Kidney tubule cell (primary cell): ENCODE results near the gene FSHB.
A peak's percentile ranks its signal among the peaks of the same experiment; 100 is the strongest.
"Not testable (repeated sequence)": the region's sequence is repeated elsewhere in the genome, so short reads cannot be mapped to it uniquely, and the experiment has no call there.

Experiments
- DNase-seq: peaks from one replicate; pipeline ENCODE4 v3.0.0-alpha.2; 2018; ENCODE audit warnings: low spot score

FSHB gene

GRCh38 chr11:30230714-30231113 is at the start of gene FSHB:
TSS of gene FSHB (plus strand) at chr11:30231014. CDS start at chr11:30231903, 889 bp downstream.
- DNase-seq, result no peak

DNA sequence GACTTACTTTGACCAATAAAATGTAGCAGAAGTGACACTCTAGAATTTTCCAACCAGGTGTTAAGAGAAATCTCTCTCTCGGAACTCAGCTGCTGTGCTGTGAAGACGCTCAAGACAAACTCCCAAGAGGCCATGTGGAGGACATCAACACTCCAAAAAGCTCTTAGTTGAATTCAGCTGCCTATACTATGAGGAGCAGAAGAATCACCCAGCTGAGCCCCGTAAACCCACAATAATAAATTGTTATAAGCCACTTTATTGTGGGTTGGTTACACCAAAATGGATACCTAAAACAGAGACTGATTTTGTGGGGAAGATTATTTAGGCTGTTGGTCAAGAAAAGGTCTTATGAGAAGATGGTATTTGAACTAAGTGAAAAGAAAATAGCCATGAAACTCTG is 44.1 kb upstream of the FSHB start:
- no peak for DNase-seq

GRCh38 chr11:30192620-30193019 is 38.2 kb upstream of the FSHB start:
- DNase-seq, result no peak

DNA sequence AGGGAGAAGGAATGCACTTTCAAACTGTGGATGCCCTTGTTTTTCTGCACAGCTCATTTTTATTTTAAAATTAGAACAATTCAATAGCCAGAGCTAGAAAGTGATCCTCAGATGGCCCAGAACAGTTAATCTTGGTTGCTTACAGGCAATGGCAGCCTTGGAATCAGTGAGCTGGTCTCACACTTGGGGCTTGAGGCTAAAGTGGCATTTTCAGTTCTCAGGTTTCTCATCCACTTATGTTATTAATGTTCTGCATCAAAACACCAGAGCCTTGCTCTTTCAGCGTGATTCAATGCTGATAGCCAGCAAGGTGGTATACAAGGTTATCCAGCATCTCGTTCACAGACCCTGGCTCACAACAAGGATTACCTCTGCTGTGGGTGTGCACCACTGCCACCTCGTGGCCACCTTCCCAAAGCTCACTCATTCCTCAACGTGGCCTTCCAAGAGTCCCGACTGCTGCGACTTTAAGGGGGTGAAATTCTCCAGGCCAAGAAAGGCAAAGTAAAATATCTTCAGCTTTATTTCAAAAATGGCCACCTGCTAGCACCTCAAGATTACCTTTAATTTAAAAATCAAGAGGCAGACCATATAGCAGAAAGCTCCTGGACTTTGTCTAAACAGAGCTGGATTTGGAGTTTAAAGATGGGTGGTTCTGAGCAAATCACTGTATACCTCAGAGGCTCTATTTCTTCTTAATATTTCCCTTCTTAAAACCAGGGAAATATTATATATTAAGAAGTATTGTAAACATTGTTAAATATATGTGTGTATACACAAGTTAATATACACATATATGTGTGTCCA is 34.2 kb upstream of the FSHB start:
- peak; percentile 48 for DNase-seq

DNA sequence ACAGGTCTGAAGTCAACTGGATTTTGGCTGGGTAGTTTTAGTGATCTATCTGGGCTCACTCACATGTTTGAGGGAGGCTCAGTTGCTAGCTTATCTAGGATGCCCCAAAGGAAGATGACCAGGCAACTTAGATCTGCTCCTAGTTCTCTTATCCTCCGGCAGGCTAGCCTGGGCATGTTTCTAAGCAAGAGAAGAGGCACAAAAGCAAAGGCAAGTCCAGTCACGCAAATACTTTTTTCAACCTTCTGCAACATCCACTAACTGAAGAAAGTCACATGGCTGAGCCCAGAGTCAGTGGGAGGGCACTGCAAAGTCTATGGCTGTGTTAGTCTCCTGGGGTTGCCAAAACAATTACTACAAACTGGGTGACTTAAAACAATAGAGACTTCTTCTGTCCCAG is 32.9 kb upstream of the FSHB start:
- DNase-seq, result no peak

DNA sequence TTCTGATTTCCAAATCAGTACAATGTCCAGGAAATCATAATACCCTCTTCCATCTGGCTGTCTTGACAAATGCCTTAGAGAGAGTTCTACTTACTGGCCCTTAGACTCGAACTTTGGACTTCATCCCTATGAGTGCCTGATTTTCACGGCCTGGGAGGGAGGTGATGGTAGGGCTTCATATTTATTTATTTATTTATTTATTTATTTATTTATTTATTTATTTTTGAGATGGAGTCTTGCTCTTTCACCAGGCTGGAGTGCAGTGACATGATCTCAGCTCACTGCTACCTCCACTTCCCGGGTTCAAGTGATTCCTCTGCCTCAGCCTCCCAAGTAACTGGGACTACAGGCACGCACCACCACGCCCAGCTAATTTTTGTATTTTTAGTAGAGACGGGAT is 27.8 kb upstream of the FSHB start:
- not testable (repeated sequence) for DNase-seq

DNA sequence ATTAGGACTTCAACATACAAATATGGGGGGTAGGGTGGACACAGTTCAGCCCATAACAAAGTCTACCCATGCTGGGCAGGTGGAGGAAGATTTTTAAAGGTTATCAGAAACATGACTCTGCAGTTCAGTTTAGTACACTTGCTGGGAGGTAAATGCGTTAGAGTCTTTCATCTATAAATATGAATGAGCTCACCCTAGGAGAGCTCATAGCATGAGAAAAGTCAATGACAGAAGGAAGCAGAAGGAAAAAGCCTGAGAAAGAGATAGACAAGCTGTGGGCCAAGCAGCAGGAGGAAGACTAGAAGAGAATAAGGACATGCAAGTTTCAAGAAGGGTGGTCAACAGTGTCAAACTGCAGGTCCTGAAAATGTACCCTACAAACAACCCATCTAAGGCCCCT is 27.0 kb upstream of the FSHB start:
- no peak for DNase-seq

- DNase-seq, result no peak
Measured at GRCh38 chr11:30206249-30206996, 24.4 kb upstream of the FSHB start.

DNA sequence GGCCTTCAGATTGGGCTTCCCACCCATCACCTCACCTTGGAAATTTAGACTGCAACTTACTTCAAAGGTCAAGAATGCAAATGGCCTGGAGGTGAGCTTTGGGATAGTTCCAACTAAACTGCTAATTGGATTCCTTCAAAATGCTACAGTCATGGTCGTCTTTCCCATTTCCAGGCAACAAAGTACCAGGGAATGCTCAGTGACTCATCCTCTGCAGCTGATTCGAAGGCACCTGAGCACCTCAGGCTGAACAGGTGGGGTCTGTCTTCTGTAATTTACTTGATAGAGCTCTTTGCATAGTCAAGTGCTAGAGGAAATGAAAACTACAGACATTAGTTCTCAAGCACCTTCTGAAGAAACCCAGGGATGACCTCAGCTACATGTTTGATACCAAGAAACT is 20.5 kb upstream of the FSHB start:
- peak; percentile 15 for DNase-seq

DNA sequence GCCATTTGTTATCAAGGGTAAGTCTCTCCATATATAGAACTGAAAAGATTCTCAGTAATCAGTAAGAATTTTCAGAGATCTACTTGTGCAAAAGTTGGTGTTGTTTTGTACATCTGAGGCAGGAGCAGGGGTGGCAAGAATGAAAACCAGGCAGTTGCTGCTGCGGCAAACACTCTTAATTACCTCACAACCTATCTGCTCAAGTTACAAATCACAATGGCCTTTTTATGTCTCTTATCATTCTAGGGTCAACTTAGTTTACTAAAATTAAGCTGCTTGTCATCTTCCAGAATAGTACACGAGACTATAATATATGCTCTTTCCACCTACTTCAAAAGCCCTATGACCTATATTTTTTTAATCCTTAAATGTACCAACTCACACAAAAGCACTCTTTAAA is 14.3 kb upstream of the FSHB start:
- no peak for DNase-seq

GRCh38 chr11:30218278-30218677 is 12.5 kb upstream of the FSHB start:
- no peak for DNase-seq

DNA sequence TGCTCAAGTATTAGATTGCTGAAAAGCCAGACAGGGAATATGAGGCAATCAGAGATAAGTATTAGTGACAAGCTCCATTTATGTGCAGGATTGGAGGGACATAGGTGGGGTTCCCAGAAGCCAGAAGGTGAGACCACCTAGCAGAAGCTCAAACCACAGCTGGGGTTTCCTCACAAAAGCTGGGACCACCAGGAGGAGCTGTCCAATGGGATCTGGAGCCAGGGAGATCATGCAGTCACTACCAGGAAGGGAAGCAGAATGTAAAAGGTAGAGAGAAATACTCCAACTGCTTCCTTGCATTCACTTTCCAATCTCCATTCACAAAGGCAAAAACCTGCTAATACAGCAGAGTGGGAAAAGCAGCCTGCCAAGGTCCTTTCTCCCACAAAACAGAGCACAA is 5.2 kb upstream of the FSHB start:
- DNase-seq, result no peak

- DNase-seq, result no peak
Measured at GRCh38 chr11:30228323-30228884, 2.4 kb upstream of the FSHB start.

- no peak for DNase-seq
Measured at GRCh38 chr11:30239025-30239424, 8.2 kb downstream of the FSHB start.

DNA sequence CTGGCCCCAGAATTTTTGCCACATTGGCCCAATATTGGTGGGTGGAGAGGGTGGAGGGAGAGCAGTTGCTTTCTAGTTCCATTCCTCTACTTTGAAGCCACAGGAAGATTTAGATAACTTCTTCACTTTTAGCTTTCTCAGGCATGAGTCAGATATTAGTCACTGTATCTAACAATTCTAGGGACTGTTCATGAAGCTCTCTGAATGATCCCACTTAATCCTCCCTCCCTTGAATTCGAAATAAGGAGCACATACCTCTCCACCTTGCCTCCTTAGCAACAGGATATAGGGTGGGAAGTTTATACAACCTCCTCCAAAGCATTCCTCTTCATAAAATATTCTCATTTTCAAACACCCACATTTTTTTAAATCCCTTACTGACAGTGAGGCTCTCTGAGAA is 13.5 kb downstream of the FSHB start:
- DNase-seq, result peak; percentile 68

GRCh38 chr11:30245621-30246020 is 14.8 kb downstream of the FSHB start:
- no peak for DNase-seq

DNA sequence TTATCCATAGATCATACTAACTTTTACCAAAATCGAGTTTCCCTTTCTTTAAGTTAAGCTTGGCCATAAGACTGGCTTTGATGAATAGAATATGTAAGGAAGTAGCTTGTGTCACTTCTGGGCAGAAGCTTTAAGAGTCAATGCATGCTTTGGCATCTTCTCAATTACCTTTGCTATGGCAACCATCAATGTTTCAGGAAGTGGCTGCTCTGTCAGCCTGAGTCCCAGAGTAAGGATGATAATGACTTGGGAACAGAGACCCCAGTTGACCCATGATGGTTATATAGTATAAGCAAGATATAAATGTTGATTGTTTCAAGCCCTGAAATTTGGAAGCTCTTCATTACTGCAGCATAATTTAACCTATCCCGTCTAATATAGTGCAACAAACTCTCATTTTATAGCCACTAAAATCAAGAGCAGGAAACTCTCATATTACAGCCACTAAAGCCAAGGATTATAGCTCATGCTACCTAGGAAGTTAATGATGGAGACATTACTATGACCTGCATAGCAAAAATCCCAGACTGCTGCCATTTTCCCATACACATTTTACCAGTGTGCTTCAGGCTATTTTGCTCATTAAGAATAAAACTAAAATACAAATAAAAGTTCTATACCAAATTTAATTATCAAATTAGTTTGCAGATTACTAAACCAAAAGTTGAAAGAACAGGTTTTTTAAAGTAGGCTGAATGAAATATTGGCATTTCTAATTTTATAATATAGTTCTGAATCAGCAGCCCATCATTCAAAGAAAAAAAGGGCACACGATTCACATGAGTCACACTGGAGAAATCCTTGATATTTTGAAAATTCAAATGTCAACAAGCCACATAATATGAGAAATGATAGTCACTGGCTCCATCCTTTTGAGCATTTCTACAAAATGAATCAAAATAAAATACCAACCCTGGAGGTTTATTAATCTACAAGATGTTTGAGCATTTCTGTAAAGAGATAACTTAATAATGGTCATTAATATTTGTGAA is 23.8 kb downstream of the FSHB start:
- no peak for DNase-seq

- DNase-seq, result no peak
Measured at GRCh38 chr11:30255637-30256036, 24.8 kb downstream of the FSHB start.

GRCh38 chr11:30257058-30257457 is 26.2 kb downstream of the FSHB start:
- DNase-seq, result no peak

- no peak for DNase-seq
Measured at GRCh38 chr11:30258679-30259078, 27.9 kb downstream of the FSHB start.

GRCh38 chr11:30260813-30261212 is 30.0 kb downstream of the FSHB start:
- DNase-seq, result no peak

- no peak for DNase-seq
Measured at GRCh38 chr11:30261821-30262220, 31.0 kb downstream of the FSHB start.
